GM21786 (cell line): ENCODE data around the gene LRCH1.

Experiments used
- ATAC-seq: cut with Tn5 transposase; IDR thresholded peaks from one replicate; pipeline ENCODE4 v1.9.1; 2021; ENCODE audit not compliant: unreplicated experiment

Gene LRCH1

DNA sequence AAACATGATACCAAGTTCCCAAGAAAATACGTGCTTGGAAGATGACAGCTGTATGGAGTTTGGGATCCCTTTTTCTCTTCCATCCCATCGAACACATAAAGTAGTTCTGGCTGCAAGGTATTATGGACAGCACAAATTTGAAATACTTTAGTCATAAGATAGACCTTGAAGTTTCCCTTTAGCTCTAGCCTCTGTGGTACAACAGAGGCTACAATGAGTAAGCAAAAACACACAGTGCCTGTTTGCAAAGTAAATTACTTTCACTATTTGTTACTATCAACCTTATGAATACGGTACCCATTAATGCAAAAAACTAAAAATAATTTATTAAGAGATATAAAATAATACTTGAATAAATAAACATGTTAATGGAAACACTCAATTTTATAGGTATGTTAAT, 21.0 kb upstream of the LRCH1 start:
- ATAC-seq, result peak; percentile 59

DNA sequence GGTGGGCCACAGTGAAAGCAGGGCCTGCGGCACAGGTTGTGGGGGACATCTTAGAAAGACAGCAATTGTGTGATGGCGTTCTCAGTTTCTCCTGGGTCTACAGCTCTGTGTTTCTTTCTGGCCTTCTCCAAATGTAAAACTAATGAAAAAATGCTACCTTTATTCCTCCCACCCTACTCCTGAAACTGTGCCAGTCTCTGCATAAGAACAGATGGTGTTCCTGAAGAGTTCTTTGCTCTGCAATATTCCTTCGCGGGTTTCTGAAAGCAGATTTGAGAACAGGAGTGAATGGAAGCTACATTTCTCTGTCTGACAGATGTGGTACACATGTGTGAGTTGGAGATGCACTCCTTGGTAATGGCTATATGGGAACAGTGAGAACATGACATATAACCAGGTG, 18.0 kb upstream of the LRCH1 start:
- ATAC-seq, result no peak

DNA sequence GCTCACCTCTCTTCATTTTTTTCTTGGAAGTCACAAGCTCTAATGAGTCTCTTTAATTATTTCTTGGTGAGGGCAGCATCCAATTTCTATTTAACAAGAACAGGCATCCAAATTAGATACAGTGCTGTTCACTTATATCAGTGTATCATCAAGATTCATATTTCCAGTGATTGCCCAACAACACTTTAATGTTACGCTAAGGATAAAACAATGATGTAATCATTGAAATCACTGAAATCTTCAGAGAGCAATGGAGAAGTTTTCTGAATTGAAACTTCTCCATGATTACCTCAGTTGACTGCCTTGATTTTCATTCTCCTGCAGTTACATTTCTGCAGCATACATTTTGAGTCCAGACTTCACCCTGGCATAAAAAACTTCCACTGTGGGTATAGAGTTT, 17.1 kb upstream of the LRCH1 start:
- no peak for ATAC-seq

DNA sequence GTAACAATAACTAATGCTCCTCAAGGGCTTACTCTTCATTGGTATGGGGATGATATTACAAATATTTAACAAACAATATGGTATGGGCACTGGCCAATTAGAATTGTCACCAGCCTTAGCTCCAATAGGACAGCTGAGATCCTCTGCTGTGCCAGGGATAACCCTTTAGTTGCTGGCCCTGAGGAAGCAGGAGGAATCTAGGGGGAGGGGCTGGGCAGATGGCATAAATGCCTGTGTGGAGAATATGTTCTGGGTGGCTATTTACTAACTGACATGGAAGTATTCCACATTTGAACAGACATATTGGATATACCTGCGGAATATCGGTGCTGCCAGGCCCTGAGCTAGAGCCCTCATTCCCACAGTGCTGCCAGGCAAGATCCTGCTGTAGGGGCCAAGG, 16.6 kb upstream of the LRCH1 start:
- no peak for ATAC-seq

DNA sequence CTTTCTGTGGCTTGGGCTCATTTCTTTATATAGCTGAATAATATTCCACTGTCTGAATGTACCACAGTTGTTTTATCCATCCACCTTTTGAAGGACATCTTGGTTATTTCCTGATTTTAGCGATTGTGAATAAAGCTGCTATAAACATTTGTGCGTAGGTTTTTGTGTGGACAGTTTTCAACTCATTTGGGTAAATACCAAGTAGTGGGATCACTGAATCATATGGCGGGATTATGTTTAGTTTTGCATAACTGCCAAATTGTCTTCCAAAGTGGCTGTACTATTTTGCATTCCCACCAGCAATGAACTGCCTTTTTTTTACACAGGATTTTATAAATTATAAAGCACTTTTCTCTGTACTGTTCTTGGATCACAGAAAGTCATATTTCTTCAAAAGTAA, 13.7 kb upstream of the LRCH1 start:
- no peak for ATAC-seq

DNA sequence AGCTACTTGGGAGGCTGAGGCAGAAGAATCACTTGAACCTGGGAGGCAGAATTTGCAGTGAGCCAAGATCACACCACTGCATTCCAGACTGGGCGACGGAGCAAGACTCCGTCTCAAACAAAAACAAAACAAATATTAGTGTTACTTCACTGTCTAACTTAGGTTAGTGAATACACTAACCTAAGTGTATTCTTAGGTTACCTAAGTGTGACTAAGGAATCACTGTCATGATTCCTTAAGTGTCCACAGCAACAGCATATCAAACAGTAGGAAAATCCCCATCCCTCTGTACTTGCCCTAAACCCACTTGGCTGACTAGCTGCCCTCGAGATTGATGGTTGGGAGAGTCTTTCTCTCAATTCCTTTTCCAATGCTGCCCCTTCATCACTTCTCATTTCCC, 11.8 kb upstream of the LRCH1 start:
- ATAC-seq, result no peak

DNA sequence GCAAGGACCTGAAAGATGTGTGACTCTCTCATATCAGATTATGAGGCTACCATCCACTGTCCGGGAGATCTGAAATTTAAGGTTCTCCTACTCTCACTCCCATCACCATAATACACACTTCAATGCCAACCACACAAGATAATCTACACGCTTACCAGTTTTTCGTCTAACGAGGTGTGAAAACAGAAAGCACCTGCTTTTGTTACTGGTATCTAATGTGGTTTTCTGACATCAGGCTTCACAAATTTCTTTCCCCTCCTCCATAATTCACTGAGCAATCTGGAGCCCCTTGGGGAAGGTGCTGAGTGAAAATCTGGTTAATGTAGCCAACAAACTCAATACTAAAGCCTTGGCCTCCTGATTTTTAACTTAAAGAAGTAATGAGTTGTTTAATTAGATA, 10.1 kb upstream of the LRCH1 start:
- peak; percentile 45 for ATAC-seq

DNA sequence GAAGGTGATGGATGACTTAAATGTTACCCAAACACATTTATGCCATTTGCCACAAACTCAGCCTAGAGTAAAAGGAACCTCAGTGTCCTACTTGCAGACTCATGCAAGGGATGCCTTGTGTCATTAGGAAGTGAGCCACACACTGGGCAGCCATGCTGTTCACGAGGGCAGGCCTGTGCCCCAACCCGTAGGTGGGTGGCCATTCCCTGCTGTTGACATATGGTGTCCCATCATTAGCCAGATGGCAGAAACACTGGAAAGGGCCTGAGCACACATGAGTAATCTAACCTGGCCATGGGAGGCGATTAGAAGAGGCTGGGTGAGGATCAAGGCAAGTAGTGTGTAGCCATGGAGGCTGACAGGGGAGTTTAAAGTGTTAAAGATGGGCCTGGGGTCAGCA, 9.7 kb upstream of the LRCH1 start:
- ATAC-seq, result no peak

DNA sequence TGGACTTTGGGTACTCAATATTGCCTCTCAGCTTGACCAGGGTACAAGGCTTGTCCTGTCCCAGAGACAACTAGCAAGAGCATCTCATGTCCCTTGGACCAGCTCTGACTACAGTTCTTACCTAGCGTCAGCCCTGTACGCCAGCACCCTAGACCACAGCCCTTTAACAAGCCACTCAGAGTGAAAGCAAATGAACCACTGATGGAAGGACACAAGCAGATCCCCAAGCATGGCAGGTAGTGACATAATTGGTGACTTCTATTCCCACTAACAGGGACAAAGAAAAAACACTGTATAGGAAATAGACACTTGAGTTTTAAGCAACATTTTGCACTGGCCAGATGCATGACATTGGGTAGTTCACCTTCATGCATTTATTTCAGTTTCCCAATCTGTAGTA, 8.8 kb upstream of the LRCH1 start:
- peak; percentile 86 for ATAC-seq

DNA sequence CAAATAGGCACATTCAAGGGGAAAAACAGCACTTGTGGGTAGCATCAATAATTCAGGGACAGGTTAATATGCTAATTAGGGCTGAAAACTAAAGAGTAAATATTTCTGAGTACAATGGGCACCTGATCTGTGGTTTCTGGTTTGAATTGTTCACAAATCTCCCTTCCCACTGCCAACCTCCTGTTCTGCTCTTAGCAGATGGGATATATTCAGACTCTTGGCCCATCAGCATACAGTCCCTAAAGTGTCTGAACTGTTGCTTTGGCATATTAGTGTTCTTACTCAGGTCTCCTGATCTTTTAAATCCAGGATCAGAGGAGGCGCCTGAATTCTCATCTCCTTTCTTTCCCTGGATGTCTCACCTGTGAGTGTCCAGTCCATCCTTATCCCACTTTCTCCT, 8.2 kb upstream of the LRCH1 start:
- no peak for ATAC-seq

DNA sequence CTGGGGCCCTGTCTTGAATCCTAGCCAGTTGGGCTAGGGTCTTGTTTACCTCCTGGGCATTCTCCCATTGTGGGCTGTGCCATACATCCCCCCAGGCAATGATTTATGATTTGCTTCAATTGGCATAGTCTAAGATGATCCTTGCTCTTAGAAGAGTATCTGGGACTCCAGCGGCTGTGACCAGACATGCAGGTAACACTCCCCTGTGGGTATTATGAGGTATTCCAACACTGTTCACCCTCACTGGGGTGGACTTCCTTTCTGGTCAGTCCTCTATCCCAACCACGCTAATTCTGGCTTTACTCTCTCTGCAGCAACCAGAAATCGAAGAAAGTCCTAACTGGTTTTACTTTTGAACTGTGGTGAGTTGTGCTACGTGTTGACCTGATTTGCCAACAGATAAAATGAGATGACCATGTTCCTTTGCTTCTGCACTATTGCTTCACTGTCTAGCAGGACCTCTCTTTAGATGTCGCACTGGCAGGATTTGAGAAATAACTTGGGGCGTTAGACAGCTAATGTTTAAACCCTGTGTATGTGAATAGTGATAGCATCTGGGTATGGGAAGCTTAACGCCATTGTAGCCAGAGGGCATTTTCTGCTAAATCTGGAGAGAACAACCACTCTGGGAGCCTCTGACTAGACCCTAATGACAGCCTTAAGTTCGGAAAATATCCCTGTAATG, 6.7 kb upstream of the LRCH1 start:
- ATAC-seq, result no peak

DNA sequence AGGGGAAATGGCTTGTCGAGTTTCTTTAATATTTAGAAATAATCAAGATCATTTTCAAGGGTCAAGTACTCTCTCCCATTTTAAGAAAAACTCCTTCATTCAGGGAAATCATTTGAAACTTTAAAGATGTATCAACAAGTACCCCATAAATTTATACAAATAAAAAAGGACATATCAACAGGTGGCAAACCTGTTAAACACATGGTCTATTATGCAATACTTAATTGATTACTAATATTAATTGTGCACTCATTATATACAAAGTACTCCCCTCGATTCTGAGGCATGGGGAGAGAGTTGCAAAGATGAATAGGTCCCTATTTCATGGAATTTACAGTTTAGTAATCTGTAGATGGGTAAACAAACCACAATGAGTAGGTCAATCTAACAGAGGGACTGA, 2.1 kb upstream of the LRCH1 start:
- no peak for ATAC-seq

DNA sequence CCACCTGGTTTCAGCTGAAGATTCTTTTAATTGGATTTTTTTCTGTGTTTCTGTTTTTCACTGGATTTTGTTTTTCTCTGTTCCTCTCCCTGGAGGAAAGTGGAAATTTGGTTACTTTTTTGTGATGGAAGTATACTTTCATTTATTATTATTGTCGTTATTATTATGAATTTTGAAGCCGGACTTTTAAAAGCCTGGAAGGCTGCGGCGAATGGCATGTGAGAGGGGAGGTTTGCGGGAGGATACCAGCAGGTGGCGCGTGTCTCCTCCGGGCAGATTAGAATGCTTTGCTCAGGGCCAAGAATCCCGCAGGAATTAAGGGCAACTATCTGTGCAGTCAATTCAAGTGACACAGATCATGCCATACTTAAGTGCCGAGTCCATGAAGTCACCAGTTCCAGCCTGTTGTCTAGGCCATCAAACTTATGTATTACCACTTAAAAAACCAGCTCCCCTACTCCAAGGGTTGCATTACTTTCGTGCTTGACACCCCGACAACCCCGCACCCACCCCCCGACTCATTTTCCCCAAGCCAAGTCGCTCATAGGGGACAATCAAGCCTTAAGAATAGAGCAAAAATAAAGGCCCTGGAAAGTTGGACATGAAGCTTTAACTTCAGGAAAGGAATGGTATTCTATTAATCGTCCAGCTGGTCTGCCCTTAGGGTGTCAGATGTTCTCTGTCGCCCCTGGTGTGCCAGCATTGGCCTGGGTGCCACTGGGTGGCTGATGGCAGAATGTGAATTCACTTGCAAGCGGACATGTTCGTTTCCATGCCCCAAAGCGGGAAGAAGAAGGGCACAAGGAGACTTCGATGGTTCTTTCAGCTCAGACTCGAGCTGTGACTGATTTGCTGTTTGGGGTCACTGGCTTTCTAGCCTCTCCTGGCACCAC, 1.3 kb upstream of the LRCH1 start:
- ATAC-seq, result no peak

DNA sequence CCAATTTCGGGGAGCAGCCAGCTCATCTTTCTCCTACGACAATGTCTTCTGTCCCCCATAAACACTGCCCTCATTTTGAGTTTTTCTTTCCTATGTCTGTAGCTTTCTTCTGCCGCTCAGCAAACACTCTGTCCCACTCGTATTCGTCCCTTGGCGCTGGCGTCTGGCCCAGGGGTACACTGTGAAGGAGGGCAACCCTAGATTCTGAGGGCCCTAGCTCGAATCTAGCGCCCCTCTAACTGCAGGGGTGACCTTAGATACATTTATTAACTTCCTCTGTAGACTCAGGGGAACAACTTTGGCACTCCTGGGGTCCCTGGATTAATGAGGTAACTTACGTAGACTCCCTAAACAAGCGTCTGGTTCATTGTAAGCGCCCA, 677 bp upstream of the LRCH1 start:
- ATAC-seq, result no peak

DNA sequence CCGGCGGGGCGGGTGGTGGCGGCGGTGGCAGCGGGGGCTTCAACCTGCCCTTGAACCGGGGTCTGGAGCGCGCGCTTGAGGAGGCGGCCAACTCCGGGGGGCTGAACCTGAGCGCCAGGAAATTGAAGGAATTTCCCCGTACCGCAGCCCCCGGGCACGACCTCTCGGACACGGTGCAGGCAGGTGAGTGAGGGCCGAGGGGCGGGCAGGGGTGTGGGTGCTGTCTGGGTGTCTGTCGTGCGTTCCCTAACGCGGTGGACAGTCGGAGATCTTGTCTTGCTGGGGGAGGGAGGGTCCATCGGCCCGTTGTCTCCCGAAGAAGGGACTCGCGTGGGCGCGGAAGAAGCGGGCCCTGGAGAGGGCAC, 533 bp downstream of the LRCH1 start:
- no peak for ATAC-seq

DNA sequence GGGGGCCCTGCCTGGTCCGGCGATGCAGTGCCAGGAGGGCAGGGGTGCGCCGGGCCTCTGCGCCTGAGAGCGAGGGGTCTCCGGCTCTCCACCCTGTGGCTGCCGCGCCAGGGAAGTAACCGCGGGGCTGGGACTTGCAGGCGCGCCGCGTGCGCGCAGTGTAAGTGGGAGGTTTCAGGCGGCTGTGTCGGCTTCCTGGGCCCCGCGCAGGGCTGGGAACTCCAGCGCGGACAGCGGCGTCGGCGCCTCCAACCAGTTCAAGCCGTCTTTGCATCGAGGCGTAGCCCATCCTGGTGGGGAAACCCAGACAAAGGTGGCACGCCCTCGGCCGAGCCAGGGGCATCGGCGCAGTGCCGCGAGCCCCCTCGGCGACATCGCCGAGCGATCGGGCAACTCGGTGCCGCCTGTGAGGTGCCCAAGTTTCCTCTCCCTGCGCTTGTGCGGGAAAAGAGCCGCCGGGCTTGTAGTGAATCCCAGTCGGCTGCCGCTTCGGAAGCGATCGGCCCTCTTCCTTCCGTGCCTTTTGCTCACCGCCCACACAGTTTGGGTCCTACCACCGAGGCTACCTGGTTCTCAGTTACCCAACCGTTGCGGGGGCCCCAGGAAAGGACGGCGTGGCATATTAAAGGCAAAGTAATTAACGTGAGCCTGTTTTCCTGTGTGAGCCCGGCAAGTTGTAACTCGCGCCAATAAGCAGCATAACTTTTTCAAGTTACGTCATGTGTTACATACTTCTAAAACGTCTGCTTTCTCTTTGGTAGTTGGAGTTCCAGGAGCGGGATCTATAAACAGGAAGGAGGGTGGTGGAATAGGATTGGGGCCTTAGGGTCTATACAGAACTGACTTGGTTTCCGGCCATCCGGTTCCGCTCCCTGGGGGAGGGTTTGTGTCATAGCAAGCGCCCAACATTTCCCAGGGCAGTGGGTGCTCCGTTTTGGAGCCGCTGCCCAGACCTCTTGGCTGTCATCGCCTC, 1.2 kb downstream of the LRCH1 start:
- ATAC-seq, result peak; percentile 42

DNA sequence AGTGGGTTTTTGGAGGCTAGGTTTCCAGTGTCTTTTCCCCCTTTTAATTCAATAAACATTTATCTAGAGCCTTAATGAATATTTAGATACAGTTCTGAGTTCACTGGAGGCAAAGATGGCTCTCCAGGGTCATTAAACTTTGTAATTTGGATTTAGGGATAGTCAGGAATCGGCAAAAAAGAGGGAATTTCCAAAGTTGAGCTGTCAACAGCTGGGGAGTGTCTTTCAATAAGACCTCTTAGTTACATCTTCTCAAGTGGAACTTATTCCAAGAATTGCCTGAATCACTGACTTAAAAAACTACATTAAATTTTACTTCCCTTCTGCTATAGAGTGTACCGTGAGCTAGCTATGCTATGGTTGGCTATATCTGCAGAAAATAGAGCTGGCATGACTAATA, 2.0 kb downstream of the LRCH1 start:
- ATAC-seq, result no peak

DNA sequence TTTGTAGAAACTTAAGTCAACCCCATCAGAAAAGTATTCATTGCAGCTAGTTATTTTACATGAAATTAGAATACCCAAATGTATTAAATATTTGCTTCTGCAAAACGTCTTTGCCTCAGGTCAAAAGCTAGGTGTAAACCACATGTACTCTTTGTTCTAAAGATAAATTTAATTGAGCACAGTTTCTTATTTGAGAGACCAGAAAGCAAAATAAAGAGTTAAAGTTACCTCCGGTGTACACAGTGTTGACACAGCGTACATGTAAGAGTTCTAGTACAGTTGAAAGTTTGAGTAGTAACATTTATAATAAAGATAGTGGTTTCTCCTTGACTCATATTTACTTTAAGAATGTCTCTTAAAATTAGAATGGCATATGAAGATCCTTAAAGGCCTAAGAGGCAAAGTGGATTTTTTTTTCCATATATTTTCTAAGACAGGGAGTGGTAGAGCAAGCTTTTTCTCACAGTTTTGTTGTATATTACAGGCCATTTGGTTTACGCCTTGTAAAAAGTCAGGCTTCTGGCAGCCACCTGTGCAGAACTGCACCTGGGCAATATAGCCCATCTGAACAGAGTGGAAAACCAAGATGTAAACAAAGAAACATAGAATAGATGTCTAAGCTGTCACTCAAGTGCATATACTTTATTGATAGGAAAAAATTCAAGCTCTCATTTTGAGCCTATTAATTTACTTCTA, 2.9 kb downstream of the LRCH1 start:
- no peak for ATAC-seq

DNA sequence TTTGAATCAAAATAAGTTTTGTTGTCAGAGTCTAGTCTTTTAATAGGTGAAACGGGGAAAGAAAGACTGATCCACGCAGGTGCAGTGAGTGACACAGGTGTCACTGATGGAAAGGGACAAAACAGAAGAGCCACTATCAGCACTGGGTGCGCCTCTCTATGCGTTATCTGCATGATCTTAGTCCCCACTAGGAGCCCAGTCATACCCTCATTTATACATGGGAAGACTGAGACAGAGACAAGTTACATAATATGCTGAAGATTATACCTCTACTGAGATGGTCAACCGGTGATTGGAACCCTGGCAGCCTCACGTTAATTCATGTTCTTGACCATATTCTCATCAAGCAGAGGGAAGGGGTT, 3.4 kb downstream of the LRCH1 start:
- ATAC-seq, result no peak

DNA sequence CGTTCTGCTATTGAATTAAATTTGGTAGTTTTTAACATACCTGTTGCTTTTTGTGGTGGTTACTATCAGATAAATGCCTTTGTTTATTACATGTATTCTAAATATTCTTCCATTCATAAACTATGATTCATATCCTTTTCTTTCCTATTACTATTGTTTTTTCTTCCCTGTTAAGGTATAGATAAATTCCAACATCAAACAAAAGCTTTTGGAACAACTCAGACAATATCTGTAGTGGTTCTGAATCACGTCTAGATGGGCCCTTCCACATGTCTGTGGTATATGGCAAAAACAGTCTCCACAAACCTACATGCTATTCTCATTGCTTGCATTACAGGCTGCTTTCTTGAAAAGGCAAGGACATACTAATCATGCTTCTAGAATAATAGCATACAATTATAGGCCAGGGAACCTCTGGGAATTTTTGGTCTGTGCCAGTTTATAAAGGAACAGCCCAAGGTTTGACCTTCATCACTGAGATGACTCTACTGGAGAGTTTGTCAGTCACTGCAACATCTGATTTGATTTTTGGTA, 6.4 kb downstream of the LRCH1 start:
- ATAC-seq, result no peak

DNA sequence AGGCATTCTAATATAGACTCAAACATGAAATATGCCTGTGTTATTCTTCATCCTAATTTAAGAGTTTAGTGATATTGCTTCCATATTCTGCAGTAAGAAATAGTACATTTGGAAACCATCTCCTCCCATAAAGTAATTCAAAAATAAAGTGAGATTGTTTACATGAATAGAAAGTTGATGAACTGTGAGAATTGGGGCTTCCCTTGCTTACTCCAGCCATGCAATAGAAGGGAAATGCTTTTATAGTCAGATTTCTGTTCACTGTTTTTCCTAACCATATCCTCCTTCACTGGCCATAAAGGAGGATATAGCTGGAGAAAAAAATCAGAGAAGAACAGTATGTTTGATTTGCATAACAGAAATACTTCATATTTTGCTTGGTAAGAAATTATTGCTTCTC, 7.8 kb downstream of the LRCH1 start:
- ATAC-seq, result no peak
